Calu3 (cell line): ENCODE data around the gene PSORS1C1. TPM values are rescaled to one million over a fixed set of nuclear protein-coding genes. Genes with fewer than 3 reads are reported as not detected.
"Not testable (repeated sequence)": the region's sequence is repeated elsewhere in the genome, so short reads cannot be mapped to it uniquely, and the experiment has no call there.

Experiments used
- Bru-seq: library from RNA; stranded (reverse); fragments of 400-500 nt; gene quantifications from one replicate; lab custom pipeline; 2021; lab: Mats Ljungman, UMichigan
- BruChase-seq, 2 experiments: library from RNA; stranded (reverse); fragments of 400-500 nt; gene quantifications; one replicate each; lab custom pipeline; 2021; lab: Mats Ljungman, UMichigan
- BruUV-seq: library from RNA; stranded (reverse); fragments of 400-500 nt; replicated peaks from 2 replicates; lab custom pipeline; 2021; lab: Mats Ljungman, UMichigan
- CTCF ChIA-PET: fragments of 300-600 bp; sonication (Branson Sonifier 250); formaldehyde crosslinking; loops from one replicate; lab custom pipeline; 2022; ENCODE audit warnings: antibody characterized with exemption; lab: Charles Lee
- DNase-seq: peaks from one replicate; pipeline ENCODE4 v3.0.0; 2022
- H3K27ac Mint-ChIP-seq: one replicate; pipeline ENCODE4 v1.8.0; 2022; ENCODE audit warnings: mixed read lengths; ENCODE audit not compliant: unreplicated experiment
- H3K27me3 Mint-ChIP-seq: one replicate; pipeline ENCODE4 v1.8.0; 2022; ENCODE audit warnings: mixed read lengths; ENCODE audit not compliant: unreplicated experiment
- H3K36me3 Mint-ChIP-seq: one replicate; pipeline ENCODE4 v1.8.0; 2022; ENCODE audit warnings: mild to moderate bottlenecking, moderate library complexity, mixed read lengths; ENCODE audit not compliant: insufficient read depth, unreplicated experiment
- H3K4me1 Mint-ChIP-seq: one replicate; pipeline ENCODE4 v1.8.0; 2022; ENCODE audit warnings: mild to moderate bottlenecking, low read depth, mixed read lengths; ENCODE audit not compliant: unreplicated experiment
- H3K4me3 Mint-ChIP-seq: one replicate; pipeline ENCODE4 v1.8.0; 2022; ENCODE audit warnings: mild to moderate bottlenecking, low read depth, moderate library complexity, mixed read lengths; ENCODE audit not compliant: unreplicated experiment
- H3K9me3 Mint-ChIP-seq: one replicate; pipeline ENCODE4 v1.8.0; 2022; ENCODE audit warnings: low read depth, mixed read lengths; ENCODE audit not compliant: unreplicated experiment
- intact Hi-C: fragments of 100-400 bp; cut with micrococcal nuclease; formaldehyde crosslinking; loops from one replicate; pipeline ENCODE4 v1.10.0; 2022; ENCODE audit not compliant: unreplicated experiment
- long read RNA-seq: library from polyadenylated mRNA; stranded (forward); transcript quantifications from one replicate; pipeline ENCODE4 v2.0.0, GENCODE V29; 2022
- total RNA-seq: library from RNA; stranded (reverse); gene quantifications from 2 replicates; pipeline ENCODE4 v1.2.3, GENCODE V29; 2022
- TF ChIP-seq, protein P1 (sequence below): fragments of 200-600 bp; IDR thresholded peaks from one replicate; pipeline ENCODE4 v1.8.0; 2022; ENCODE audit warnings: antibody characterized with exemption; ENCODE audit not compliant: unreplicated experiment

The PSORS1C1 gene, protein sequence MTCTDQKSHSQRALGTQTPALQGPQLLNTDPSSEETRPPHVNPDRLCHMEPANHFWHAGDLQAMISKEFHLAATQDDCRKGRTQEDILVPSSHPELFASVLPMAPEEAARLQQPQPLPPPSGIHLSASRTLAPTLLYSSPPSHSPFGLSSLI
- total RNA-seq (9.4 and 11.0 TPM in 2 replicates), Bru-seq, nascent RNA (percentile 55 among the genes with signal in this experiment), BruChase-seq, experiment 1, labeled RNA remaining after a 6-hour chase (percentile 74 among the genes with signal in this experiment), BruChase-seq, experiment 2, labeled RNA remaining after a 2-hour chase (percentile 71 among the genes with signal in this experiment)
- long read RNA-seq, partial matches to known transcripts: 0 of 2 reads
- long read RNA-seq, other reads (novel, unspliced or antisense): 2 of 2 reads

DNA sequence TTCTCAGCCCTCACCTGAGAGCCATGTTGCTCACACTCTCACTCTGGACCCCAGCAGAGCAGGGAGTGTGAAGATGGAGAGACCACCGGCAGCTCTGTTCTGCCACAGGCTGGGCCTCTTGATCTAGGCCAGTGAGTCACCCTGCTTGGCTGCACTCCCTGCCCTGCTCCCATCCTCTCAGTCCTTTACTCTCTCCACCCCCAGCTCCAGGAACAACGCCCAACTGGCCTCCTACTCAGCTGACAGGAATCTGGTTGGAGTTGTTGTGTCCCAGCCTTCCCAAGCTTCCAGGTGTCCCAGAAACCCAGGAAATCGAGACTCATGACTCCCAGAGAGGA is at the start of gene PSORS1C1:
Gene PSORS1C1 (plus strand): TSS at position 260 of the 338 bp plus-strand sequence. CDS start 14,833 bp downstream, outside the sequence.
- Mint-ChIP-seq H3K4me1 (peaks cover 51% of the 10 kb centered on the region), H3K27me3 (peaks cover 13% of the 10 kb centered on the region), H3K27ac (peak within 1 kb of the TSS; percentile 87), H3K9me3 (no peaks in the 10 kb centered on the region), H3K36me3 (peaks cover 19% of the 10 kb centered on the region), H3K4me3 (peak within 1 kb of the TSS; percentile 58)
- peak; percentile 90 for DNase-seq
- intact Hi-C loops: loop anchor here (2.0 kb wide), 1 partner anchor 28 kb away; no protein-coding TSS in a partner anchor
- CTCF ChIA-PET: interaction anchor here (0.6 to 4.0 kb wide), 26 partner anchors 11 to 607 kb away, joined by 3 to 57 read pairs (median 6); partner anchors contain the start of gene VARS2
- TF ChIP-seq, protein P1, sequence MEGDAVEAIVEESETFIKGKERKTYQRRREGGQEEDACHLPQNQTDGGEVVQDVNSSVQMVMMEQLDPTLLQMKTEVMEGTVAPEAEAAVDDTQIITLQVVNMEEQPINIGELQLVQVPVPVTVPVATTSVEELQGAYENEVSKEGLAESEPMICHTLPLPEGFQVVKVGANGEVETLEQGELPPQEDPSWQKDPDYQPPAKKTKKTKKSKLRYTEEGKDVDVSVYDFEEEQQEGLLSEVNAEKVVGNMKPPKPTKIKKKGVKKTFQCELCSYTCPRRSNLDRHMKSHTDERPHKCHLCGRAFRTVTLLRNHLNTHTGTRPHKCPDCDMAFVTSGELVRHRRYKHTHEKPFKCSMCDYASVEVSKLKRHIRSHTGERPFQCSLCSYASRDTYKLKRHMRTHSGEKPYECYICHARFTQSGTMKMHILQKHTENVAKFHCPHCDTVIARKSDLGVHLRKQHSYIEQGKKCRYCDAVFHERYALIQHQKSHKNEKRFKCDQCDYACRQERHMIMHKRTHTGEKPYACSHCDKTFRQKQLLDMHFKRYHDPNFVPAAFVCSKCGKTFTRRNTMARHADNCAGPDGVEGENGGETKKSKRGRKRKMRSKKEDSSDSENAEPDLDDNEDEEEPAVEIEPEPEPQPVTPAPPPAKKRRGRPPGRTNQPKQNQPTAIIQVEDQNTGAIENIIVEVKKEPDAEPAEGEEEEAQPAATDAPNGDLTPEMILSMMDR: no peak
- BruUV-seq: no TSS peak

DNA sequence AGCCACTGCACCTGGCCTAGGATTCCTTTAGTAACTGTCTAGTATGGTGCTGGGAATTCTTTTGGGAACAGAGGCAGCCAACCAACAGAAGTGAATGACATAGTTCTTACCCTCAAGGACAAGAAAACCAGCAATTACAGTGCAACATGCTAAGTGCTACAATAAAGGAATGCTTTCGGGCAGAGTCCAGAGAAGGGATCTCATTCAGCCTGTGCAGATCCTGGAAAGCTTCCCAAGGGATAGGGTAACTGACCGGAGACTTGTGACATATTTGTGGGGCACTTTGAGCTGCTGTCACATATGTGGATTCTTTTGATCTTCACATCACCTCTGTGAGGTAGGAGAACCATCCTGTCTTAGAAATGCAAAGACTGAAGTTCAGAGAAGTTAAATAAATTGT is 49.0 kb upstream of the PSORS1C1 start:
- intact Hi-C loops: no loop called here
- no TSS peak for BruUV-seq
- CTCF ChIA-PET: no interaction called here
- H3K27ac Mint-ChIP-seq: no peak overlapping the region
- H3K36me3 Mint-ChIP-seq: no peaks in the 10 kb centered on the region
- TF ChIP-seq, protein P1: no peak
- H3K4me1 Mint-ChIP-seq: peaks cover under 1% of the 10 kb centered on the region
- no peak for DNase-seq
- peaks cover 10% of the 10 kb centered on the region for H3K27me3 Mint-ChIP-seq
- no peak overlapping the region for H3K4me3 Mint-ChIP-seq
- H3K9me3 Mint-ChIP-seq: no peaks in the 10 kb centered on the region

DNA sequence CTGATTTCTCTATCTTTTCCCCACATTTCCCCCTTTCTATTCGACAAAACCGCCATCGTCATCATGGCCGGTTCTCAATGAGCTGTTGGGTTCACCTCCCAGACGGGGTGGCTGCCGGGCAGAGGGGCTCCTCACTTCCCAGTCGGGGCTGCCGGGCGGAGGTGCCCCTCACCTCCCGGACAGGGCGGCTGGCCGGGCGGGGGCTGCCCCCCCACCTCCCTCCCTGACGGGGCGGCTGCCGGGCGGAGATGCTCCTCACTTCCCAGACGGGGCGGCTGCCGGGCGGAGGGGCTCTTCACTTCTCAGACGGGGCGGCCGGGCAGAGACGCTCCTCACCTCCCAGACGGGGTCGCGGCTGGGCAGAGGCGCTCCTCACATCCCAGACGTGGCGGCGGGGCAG is 47.6 kb upstream of the PSORS1C1 start:
- H3K27ac Mint-ChIP-seq, H3K36me3 Mint-ChIP-seq, DNase-seq, intact Hi-C loops, BruUV-seq, H3K9me3 Mint-ChIP-seq, CTCF ChIA-PET, H3K27me3 Mint-ChIP-seq, H3K4me1 Mint-ChIP-seq, H3K4me3 Mint-ChIP-seq: not testable (repeated sequence)

DNA sequence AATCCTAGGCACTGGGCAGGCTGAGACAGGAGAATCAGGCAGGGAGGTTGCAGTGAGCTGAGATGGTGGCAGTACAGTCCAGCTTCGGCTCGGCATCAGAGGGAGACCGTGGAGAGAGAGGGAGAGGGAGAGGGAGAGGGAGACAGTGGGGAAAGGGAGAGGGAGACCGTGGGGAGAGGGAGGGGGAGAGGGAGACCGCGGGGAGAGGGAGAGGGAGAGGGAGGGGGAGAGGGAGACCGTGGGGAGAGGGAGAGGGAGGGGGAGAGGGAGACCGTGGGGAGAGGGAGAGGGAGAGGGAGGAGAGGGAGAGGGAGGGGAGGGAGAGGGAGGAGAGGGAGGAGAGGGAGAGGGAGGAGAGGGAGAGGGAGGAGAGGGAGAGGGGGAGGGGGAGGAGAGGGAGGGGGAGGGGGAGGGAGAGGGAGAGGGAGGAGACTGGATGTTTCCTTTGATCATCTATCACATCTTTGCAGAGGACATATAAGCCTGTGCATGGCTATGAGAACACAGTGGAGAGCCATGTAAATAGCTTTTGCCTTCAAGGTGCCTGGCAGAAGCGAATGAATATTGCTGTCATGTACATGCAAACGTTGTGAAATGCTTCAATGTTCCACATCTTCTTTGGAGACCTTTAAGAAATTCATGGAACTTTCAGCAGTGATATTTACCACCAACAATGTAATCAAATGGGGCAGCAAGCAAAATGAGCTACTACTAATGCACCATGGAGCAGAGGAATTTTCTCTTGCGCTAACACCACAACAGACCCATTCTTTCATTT is 46.5 kb upstream of the PSORS1C1 start:
- H3K27ac Mint-ChIP-seq, DNase-seq, H3K36me3 Mint-ChIP-seq, BruUV-seq, H3K9me3 Mint-ChIP-seq, intact Hi-C loops, H3K27me3 Mint-ChIP-seq, H3K4me3 Mint-ChIP-seq, H3K4me1 Mint-ChIP-seq: not testable (repeated sequence)
- CTCF ChIA-PET: interaction anchor here (1.4 to 4.3 kb wide), 4 partner anchors 19 to 154 kb away, joined by 4 to 180 read pairs (median 40); partner anchors contain the start of genes MUCL3 and VARS2

DNA sequence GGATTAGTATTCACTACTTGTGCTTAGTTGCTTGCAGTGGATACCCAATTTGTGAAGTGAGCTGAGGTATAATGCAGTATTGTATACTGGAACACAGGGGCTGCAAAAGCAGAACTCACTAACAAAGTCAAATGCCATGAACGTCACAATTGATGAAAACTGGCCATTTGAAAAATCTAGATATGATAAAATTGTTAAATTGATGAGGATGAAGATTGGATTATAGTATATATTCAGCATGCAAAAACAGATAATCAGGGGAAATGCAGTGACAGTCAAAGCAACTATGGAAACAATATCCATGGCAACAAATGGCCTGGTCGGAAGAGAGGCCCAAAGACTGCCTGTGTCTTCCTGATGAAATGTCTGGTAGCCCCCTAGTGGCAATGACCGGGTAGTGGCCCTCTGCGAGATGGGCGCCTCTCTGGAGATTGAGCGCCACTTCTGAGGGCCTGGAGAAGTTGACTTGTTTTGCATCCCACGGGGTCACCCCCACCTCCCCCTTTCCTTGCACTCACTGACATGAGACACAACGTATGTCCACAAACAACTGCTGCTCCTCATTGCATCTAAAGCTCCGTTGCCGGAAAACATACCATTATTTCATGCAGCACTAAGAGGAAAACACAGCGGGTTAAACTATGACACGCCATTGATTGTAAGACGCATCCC is 45.8 kb upstream of the PSORS1C1 start:
- no peak overlapping the region for H3K4me3 Mint-ChIP-seq
- H3K36me3 Mint-ChIP-seq: no peaks in the 10 kb centered on the region
- CTCF ChIA-PET: interaction anchor here (1.4 to 4.3 kb wide), 4 partner anchors 19 to 154 kb away, joined by 4 to 180 read pairs (median 40); partner anchors contain the start of genes MUCL3 and VARS2
- no TSS peak for BruUV-seq
- H3K27me3 Mint-ChIP-seq: peaks cover 5% of the 10 kb centered on the region
- no peak overlapping the region for H3K27ac Mint-ChIP-seq
- peak; percentile 94 for DNase-seq
- intact Hi-C loops: no loop called here
- TF ChIP-seq, protein P1: peak; percentile 99
- no peaks in the 10 kb centered on the region for H3K4me1 Mint-ChIP-seq
- H3K9me3 Mint-ChIP-seq: no peaks in the 10 kb centered on the region
